C4-2B (cell line): ENCODE results near the gene PIGB.
"Not testable (repeated sequence)": the region's sequence is repeated elsewhere in the genome, so short reads cannot be mapped to it uniquely, and the experiment has no call there.

Experiments used
- H3K27ac ChIP-seq: fragments of 450-650 bp; 2 replicates; pipeline ENCODE4 v1.5.1; 2017
- CTCF ChIP-seq: fragments of 450-650 bp; conservative IDR thresholded peaks from 2 replicates; pipeline ENCODE4 v1.5.1; 2017; ENCODE audit warnings: mild to moderate bottlenecking
- ZFX ChIP-seq: fragments of 450-650 bp; IDR thresholded peaks from 2 replicates; pipeline ENCODE4 v1.6.1; 2017

PIGB gene

GRCh38 chr15:55288006-55288717 lies 30.9 kb upstream of the PIGB start:
- no peak for TF ChIP-seq CTCF
- no peak for TF ChIP-seq ZFX
- H3K27ac ChIP-seq: no peak overlapping the region

- H3K27ac ChIP-seq: peak overlapping the region; percentile 72
- TF ChIP-seq ZFX: no peak; the same call in 1 of the 2 replicates
- TF ChIP-seq CTCF: no peak
These were observed 29.8 kb upstream of the PIGB start for GRCh38 chr15:55289011-55289745.

GRCh38 chr15:55289746-55290527 lies 29.1 kb upstream of the PIGB start, which contains the start of gene RAB27A:
Gene RAB27A (minus strand): TSS chr15:55289813. CDS start chr15:55234934, 54,879 bp downstream.
- H3K27ac ChIP-seq: peak within 1 kb of the TSS; percentile 72
- no peak for TF ChIP-seq CTCF
- TF ChIP-seq ZFX: no peak

GRCh38 chr15:55290528-55291057 lies 28.4 kb upstream of the PIGB start:
- TF ChIP-seq CTCF (peak; percentile 96), ZFX (no peak)
- H3K27ac ChIP-seq: peak overlapping the region; percentile 72

- no peak overlapping the region for H3K27ac ChIP-seq
- TF ChIP-seq CTCF (no peak), ZFX (no peak)
These were observed 21.7 kb upstream of the PIGB start for GRCh38 chr15:55297315-55297714.

- H3K27ac ChIP-seq: not testable (repeated sequence)
These were observed 16.2 kb upstream of the PIGB start for GRCh38 chr15:55302801-55303200.

- peak overlapping the region; percentile 76 for H3K27ac ChIP-seq
- TF ChIP-seq ZFX (no peak), CTCF (no peak)
These were observed 665 bp downstream of the PIGB start for GRCh38 chr15:55319537-55320237.
